A375 (cell line): ENCODE data around the gene PNPT1. TPM values are rescaled to one million over a fixed set of nuclear protein-coding genes. Genes with fewer than 3 reads are reported as not detected.

Experiments
- total RNA-seq: library from RNA; depleted of rRNA; stranded (reverse); fragments of >200 nt; shearing (Covaris generic); gene quantifications from 2 replicates; pipeline ENCODE4 v1.2.3, GENCODE V29; 2014; rRNA removed

Gene PNPT1
- total RNA-seq, result 33.1 and 33.9 TPM in 2 replicates

GRCh38 chr2:55693181-55694125 is at the start of gene PNPT1:
Gene PNPT1, minus strand, starts transcription at chr2:55693844. Its CDS starts 21 bp downstream, at chr2:55693823.

GRCh38 chr2:55617175-55618024 is 76.2 kb downstream of the PNPT1 start, which contains the start of gene PPP4R3B:
Gene PPP4R3B, minus strand, starts transcription at chr2:55617622. Its CDS starts 337 bp downstream, at chr2:55617285.

Other genes with a start within 250 kb of the PNPT1 start
- 36.3 and 40.2 TPM in 2 replicates for gene CFAP36, start 174.1 kb downstream of the PNPT1 start, total RNA-seq
- gene PPP4R3B, start 76.2 kb downstream of the PNPT1 start, total RNA-seq, result 37.0 and 44.7 TPM in 2 replicates
- 44.5 and 46.9 TPM in 2 replicates for gene EFEMP1, start 229.9 kb upstream of the PNPT1 start, total RNA-seq